Endothelial cell of umbilical vein (primary cell): ENCODE results near the gene MED22.

Experiments used
- CTCF ChIP-seq, 2 donors: IDR thresholded peaks; 1 replicate in 1 of 2; 2 replicates in 1 of 2; pipeline ENCODE4 v1.5.1; 2011; ENCODE audit warnings: low read length in 2 of 2, mild to moderate bottlenecking in 2 of 2, moderate library complexity in 2 of 2, control low read depth in 1 of 2, inconsistent platforms in 1 of 2, low read depth in 1 of 2; ENCODE audit not compliant: insufficient read depth in 1 of 2; ENCODE audit errors: extremely low read depth in 1 of 2
- GATA2 ChIP-seq: IDR thresholded peaks from 2 replicates; pipeline ENCODE4 v1.7.0; 2011; ENCODE audit warnings: low read depth, mild to moderate bottlenecking, moderate library complexity, mixed read lengths, low read length; ENCODE audit not compliant: insufficient read length, insufficient read depth
- POLR2AphosphoS5 ChIP-seq: IDR thresholded peaks from 2 replicates; pipeline ENCODE4 v1.6.1; 2012; ENCODE audit warnings: low read depth, mild to moderate bottlenecking, control low read depth, low read length, moderate library complexity; ENCODE audit not compliant: insufficient read depth

GRCh38 chr9:133367778-133368177 lies 19.8 kb upstream of the MED22 start:
- no peak for TF ChIP-seq GATA2
- TF ChIP-seq POLR2AphosphoS5: no peak
- TF ChIP-seq CTCF (IDR thresholded peaks at IDR 0.05; ENCODE audit: extremely low read depth in 1 of 2, insufficient read depth in 1 of 2, low read depth in 1 of 2, low read length in 2 of 2): no peak
